Stimulated activated CD8-positive, alpha-beta memory T cell treated with anti-CD3 and anti-CD28 coated beads, Interleukin-7, amount 100 ng/mL, for 1 hour (primary cell): Measurements from ENCODE around the gene CCDC93.
A peak's percentile ranks its signal among the peaks of the same experiment; 100 is the strongest.
"Not testable (repeated sequence)": the region's sequence is repeated elsewhere in the genome, so short reads cannot be mapped to it uniquely, and the experiment has no call there.

Experiments used
- DNase-seq, 2 donors: peaks; one replicate each; pipeline ENCODE4 v3.0.0-alpha.2; 2020; ENCODE audit warnings: low read depth in 2 of 2

Gene CCDC93

GRCh38 chr2:118045286-118045685 is 31.4 kb upstream of the CCDC93 start:
- DNase-seq, result no peak

DNA sequence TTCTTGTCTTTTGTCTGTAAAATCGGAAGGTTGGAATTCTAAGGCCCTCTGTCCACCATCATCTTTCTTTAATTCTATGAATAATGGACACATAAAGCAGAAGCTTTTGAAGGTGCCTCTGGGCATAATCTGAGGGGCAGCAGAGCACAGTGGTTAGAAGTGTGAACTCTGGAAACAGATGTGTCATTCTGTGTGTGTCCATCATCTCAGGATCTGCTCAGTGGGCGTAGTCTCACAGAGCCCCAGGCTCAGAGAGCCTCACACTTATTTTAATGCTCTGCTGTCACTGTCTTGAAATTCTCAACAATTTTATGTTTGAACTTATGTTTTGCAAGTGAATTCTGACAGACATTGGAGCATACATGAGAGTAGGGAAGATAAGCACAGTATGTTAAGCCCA is 31.0 kb upstream of the CCDC93 start:
- no peak for DNase-seq

DNA sequence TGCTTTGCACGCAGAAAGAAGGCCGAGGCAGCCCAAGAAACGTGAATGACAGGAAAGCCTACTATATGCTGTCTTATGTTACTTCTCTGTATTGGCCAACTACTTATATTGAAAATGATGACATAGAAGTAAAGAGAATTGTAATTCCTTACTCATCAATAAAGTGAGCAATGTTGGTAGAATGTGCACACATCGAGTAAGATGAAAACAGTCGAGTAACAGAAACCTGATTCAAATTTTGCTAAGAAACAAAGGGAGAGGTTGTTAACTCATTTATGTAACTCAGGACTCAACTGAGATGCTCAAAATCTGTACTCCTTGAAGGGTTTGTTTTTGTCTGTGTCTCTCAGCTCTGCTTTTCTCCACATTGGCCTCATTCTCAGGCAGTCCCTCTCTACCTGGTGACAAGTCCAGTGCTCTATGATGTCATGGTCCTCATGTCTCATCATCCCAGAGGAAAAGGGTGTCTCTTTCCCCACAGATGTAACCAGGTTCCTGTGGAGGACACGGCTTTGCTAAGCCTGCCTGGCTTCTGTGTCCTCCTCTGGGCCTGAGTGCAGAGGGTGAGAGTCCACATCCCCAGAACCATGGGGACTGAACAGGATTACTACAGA is 30.3 kb upstream of the CCDC93 start:
- DNase-seq, result no peak

DNA sequence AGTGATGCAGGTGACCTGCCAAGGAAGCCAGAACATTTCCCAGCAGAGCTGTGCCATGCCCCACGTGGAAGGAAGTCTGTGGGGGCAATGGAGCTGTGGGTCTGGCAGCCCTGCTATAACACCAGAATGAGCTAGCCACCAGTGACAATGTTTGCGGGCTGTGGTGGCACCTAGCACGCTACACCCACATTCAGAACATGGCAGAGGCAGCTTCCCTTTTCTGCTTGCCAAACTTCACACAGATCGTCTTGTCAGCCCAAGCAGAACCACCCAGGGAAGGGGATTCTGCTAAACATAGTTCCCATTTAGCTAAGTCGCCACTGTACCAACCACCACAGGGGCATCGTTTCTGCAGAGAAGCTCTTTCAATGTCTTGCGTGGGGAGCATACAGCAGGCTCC is 27.0 kb upstream of the CCDC93 start:
- no peak for DNase-seq

DNA sequence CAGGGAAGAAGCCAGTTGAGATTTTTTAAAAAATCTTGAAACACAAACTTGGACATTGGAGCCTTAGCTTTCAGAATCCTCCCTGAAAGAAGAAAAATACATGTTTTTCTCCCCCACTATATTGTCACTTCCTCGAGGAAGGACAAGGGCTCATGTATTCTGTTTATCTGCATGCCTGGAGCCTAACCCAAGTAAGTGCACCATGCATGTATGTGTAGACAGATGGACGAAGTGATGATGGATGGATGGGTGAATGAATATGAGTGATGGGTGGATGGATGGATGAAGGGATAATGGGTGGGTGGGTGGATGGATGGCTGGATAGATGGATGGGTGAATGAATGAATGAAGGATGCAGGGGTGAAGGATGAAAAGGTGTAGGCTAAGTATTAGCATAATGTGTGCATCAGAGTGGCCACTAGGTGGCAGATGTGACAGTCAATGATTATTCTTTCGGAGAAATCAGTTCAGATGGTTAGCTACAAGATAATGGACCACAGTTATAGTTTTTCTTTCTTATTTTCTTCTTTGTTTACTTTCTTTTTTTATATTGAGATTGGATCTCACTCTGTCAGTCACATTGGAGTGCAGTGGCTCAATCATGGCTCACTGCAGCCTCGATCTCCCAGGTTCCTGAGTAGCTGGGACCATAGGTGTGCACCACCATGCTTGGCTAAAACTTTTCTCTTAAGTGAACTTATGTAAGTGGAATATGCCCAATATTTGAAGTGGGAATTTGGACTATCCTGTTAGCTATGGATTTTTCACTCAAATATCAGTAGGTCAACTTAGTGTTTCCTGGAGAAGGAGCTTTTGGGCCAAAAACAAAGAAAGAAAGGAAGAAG is 18.5 kb upstream of the CCDC93 start:
- DNase-seq, result peak in 1 of 2 donors; percentile 9

- no peak for DNase-seq
Observed at GRCh38 chr2:118031566-118031965, 17.7 kb upstream of the CCDC93 start.

GRCh38 chr2:118029025-118029424 is 15.2 kb upstream of the CCDC93 start:
- DNase-seq, result no peak

DNA sequence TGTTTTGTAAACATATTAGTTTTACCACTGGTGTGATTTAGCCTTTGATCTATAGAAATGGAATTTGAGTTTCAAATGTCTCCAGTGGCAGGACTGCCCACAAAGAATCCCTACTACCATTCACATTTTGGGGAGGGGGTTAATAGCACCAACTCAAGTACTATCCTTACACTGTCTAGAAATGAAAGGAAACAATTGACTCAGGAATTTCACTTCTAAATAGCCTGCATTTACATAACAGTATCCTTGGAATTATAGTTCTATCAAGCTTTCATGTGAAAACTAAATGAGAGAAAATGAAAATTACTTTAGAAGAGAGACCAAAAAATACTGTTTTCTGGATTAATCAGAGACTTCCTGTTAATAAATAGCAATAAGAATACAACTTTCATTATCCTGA is 7.5 kb upstream of the CCDC93 start:
- no peak for DNase-seq

DNA sequence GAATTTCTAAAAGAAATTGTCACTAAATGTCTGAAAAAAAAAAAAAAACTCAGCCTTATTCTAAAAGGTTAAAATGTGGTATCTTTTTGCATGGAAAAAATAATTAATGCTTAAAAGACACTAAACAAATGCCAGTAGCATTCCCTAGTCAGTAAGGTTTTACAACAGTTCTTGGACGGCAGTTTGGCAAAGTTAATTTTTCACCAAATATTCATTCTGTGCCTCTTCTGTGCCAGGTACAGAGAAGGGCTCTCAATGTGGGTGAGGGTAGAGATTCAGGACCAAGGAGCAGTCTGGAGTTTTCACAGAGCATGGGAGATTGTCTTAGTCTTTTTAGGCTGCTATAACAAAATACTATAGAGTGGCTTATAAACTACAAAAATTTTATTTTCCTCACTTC is 6.0 kb upstream of the CCDC93 start:
- DNase-seq, result no peak

DNA sequence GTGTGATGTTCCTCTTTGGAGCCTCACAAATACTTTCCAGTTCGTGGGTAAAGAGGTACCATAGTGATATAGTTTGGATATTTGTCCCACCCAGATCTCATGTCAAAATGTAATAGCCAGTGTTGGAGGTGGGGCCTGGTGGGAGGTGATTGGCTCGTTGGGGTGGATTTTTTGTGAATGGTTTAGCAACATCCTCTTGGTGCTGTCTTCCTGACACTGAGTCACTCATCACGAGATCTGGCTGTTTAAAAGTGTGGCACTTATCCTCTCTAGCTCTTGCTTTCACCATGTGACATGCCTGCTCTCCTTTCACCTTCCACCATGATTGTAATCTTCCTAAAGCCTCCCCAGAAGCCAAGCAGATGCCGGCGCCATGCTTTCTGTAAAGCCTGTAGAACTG is 3.0 kb upstream of the CCDC93 start:
- no peak for DNase-seq

DNA sequence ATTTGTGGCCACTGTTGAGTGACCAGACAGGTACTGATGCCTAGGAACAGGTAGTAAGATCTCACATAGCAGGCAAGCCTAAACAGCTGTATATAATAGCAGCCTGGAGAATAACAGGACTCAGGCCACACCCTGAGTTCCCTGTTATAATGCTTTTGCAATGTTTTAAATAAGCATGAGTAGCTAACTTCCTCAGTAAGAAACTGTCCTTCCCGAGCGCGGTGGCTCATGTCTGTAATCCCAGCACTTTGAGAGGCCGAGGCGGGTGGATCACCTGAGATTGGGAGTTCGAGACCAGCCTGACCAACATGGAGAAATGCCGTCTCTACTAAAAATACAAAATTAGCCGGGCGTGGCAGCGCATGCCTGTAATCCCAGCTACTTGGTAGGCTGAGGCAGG is 1.9 kb upstream of the CCDC93 start:
- DNase-seq, result not testable (repeated sequence)

GRCh38 chr2:118014492-118014824 is 588 bp upstream of the CCDC93 start:
- no peak for DNase-seq

DNA sequence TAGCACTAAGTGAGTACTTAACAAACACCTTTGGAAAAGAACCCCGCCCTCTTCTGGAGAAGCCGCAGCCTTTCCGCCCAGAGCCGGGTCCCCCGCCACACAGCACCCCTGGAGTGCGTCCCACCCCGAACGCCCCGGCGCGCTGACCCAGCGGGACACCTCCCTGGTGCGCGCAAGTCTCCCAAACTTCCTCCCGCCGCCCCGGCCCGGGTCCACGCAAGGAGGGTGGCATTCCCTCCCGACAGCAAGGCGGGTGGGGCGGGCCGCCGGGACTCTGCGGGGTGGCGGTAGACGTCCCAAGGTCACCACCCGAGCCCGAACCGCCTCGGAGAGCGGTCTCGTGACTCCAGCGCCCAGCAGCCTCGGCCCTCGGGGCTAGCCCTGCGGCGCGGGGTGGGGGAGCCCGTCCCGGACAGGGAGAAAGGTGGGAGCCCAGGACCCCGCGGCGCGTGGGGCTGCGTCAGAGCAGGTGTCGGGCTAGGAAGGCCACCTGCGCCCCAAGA is 598 bp downstream of the CCDC93 start:
- peak in 1 of 2 donors; percentile 3 for DNase-seq

DNA sequence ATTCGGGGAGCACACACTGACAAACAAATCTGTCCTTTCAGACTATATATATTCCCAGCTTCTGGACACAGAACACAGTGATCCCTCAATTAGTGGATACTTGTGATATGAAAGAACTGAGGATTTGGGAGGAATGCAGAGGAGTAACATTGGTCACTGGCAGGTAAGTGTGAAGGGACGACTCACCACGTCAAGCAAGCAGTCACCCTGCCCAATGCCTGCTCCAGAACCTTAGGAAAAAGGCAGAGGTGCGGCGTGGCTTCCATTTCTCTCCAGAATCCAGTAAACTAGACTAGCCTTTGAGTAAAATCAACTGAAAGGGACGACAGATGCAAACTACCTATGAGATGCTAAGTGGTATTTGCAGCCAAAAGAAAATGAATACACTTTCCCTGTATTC is 1.1 kb downstream of the CCDC93 start:
- DNase-seq, result no peak

DNA sequence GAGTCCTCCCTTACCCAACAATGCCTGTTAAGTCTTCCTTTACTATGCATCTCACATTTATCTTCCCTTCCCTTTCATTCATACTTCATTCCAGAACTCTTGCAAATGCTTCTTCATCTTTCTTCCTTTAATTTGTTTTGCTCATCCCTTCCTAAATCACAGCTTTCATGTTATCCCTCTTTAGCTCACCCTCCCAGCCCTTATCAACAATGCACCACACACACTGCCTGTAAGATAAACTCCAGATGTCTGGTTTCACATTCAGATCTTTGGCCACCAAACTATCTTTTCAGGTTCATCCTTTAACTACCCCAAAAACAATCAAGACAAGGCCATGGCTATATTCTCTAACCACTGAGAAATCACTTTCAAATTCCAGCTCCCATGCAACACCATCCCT is 3.4 kb downstream of the CCDC93 start:
- no peak for DNase-seq

GRCh38 chr2:118006861-118007260 is 7.0 kb downstream of the CCDC93 start:
- DNase-seq, result no peak

DNA sequence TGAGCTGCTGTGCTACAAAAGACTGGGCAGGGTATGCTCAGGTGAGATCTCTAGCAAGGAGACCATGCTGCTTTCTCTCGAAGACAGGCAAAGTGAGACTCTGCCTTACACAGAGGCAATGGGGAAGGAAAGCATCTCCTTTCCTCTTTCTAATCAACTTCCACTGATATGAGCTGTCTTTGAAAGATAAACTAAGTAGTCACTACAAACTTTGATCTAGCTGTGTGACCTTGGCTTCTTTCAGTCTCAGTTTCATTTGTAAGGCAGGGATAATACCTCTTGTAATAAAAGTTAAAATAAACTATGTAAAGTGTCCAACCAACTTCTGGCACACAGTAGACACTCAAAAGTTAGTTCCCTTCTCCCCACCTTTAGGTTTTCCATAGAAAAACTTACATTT is 7.5 kb downstream of the CCDC93 start:
- DNase-seq, result no peak

DNA sequence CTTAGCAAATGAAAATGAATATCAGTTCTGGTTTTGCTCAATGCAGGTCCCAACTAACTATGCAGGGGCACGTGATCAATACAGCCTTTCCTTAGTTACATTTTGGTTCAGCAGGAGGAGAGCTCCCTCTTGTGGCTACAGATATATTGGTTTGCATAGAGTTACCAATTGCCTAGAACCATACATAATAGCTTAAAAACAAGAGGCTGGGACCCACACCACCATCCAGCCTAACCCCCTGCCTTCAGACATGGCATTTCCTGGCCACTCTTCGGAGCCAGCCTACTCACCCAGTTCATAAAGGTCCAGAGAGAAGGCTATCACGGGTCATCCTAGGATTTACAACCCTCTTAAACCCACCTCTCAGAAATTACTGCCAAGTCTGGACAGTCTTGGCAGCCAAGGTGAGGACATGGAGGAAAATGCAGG is 10.5 kb downstream of the CCDC93 start:
- no peak for DNase-seq

- DNase-seq, result no peak
Observed at GRCh38 chr2:118000041-118000440, 13.8 kb downstream of the CCDC93 start.

GRCh38 chr2:117997872-117998454 is 15.9 kb downstream of the CCDC93 start:
- no peak for DNase-seq

DNA sequence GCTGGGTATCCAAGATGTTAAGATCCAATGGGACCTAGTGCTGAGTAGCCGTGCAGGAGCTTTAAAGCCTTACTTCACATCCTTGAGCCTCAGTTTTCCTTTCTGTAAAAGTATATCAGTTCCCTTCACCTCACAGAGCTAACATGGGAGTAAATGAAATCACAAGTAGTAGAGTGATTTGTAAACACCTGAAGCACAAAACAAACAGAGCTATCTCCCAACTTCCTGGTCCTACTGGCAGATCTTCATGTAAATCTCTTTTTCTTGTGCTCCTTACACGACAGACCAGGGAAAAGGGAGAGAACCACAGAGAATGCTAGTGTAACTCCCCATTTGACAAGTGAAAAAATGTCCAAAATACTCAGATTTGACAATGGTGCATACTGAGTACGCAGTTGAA is 17.3 kb downstream of the CCDC93 start:
- no peak for DNase-seq

GRCh38 chr2:117994729-117995128 is 19.1 kb downstream of the CCDC93 start:
- DNase-seq, result no peak

DNA sequence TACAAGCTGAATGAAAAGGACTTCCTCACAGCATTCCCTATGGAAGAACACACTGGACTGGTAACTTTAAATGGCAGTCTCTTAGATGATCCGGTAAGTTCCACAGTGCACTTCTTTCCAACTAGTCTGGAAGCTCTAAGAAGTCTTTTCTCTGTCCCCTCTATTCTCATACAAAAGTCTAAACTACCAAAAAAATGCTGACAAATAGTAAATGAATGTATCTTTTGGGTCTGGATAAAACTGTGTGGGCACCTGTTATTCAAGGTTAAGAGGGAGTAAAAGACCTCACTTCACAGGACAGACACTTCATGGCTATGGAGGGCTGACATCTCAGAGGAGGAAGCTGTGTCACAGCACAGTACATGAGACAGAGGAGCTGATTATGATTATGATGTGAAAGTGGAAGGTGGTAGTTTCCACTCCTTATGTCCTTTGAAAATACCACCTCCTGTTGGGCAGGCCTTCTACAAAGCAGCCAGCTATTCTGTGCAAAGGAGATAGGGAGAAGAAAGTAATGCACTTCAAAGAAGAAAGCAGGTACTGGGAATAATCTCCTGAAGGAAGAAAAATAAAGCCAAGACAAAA is 23.9 kb downstream of the CCDC93 start:
- DNase-seq, result no peak
